HepG2 (cell line): ENCODE measurements around the gene BAG5. TPM values are rescaled to one million over a fixed set of nuclear protein-coding genes. Genes with fewer than 3 reads are reported as not detected.
A peak's percentile ranks its signal among the peaks of the same experiment; 100 is the strongest.

Source experiments
- ARID2 ChIP-seq: sonication (generic); formaldehyde crosslinking; IDR thresholded peaks from 2 replicates; pipeline ENCODE4 v1.8.1; 2022; ENCODE audit warnings: mild to moderate bottlenecking, missing genetic modification reagents, borderline replicate concordance
- CERS6 ChIP-seq: sonication (generic); formaldehyde crosslinking; IDR thresholded peaks from 2 replicates; pipeline ENCODE4 v1.5.0; 2020; ENCODE audit warnings: missing genetic modification reagents
- CTCF ChIP-seq: sonication (generic); formaldehyde crosslinking; IDR thresholded peaks from 2 replicates; pipeline ENCODE4 v1.5.0; 2020; ENCODE audit warnings: mild to moderate bottlenecking, missing genetic modification reagents, moderate library complexity
- ELF1 ChIP-seq: sonication (generic); formaldehyde crosslinking; IDR thresholded peaks from 2 replicates; pipeline ENCODE4 v1.4.0; 2020; ENCODE audit warnings: missing genetic modification reagents
- EZH2 ChIP-seq: conservative IDR thresholded peaks from 2 replicates; pipeline ENCODE4 v1.6.1; 2012; ENCODE audit warnings: mild to moderate bottlenecking, low read depth, low read length, moderate library complexity
- HMG20A ChIP-seq: IDR thresholded peaks from 2 replicates; pipeline ENCODE4 v1.6.1; 2016; ENCODE audit warnings: borderline replicate concordance
- MAX ChIP-seq: IDR thresholded peaks from 2 replicates; pipeline ENCODE4 v1.6.1; 2012; ENCODE audit warnings: inconsistent platforms
- MED1 ChIP-seq: sonication (generic); formaldehyde crosslinking; IDR thresholded peaks from 2 replicates; pipeline ENCODE4 v1.4.0; 2020; ENCODE audit warnings: missing genetic modification reagents
- MTA1 ChIP-seq: sonication (generic); formaldehyde crosslinking; IDR thresholded peaks from 2 replicates; pipeline ENCODE4 v1.4.0; 2020; ENCODE audit warnings: missing genetic modification reagents, mild to moderate bottlenecking, borderline replicate concordance
- NFIC ChIP-seq: IDR thresholded peaks from 2 replicates; pipeline ENCODE4 v1.6.1; 2012; ENCODE audit warnings: mild to moderate bottlenecking, low read length, inconsistent platforms
- NR1H2 ChIP-seq: sonication (generic); formaldehyde crosslinking; IDR thresholded peaks from 2 replicates; pipeline ENCODE4 v1.8.1; 2022; ENCODE audit warnings: low read depth, missing genetic modification reagents, borderline replicate concordance
- PHB2 ChIP-seq: fragments of 450-650 bp; IDR thresholded peaks from 2 replicates; pipeline ENCODE4 v1.6.1; 2018; ENCODE audit not compliant: partially characterized antibody
- POLR2A ChIP-seq, 2 experiments: IDR thresholded peaks; 2 replicates each; pipeline ENCODE4 v1.6.1; 2011; ENCODE audit warnings: low read depth in 2 of 2, low read length in 2 of 2, mild to moderate bottlenecking in 1 of 2, moderate library complexity in 1 of 2; ENCODE audit not compliant: insufficient read depth in 1 of 2
- RFXANK ChIP-seq: IDR thresholded peaks from 2 replicates; pipeline ENCODE4 v1.6.1; 2016
- SMAD1 ChIP-seq: sonication (generic); formaldehyde crosslinking; IDR thresholded peaks from 2 replicates; pipeline ENCODE4 v1.4.0; 2020; ENCODE audit warnings: missing genetic modification reagents, low read depth, mild to moderate bottlenecking, borderline replicate concordance
- SOX5 ChIP-seq: IDR thresholded peaks from 2 replicates; pipeline ENCODE4 v1.6.1; 2016; ENCODE audit warnings: borderline replicate concordance
- SP1 ChIP-seq, 2 experiments: fragments of 450-650 bp in 1 of 2; sonication (generic) in 1 of 2; formaldehyde crosslinking in 1 of 2; IDR thresholded peaks; 2 replicates each; pipeline versions ENCODE4 v1.4.0 to v1.6.1; 2016 to 2020; ENCODE audit warnings: missing genetic modification reagents in 1 of 2
- SP140L ChIP-seq: sonication (generic); formaldehyde crosslinking; IDR thresholded peaks from 2 replicates; pipeline ENCODE4 v1.4.0; 2020; ENCODE audit warnings: missing genetic modification reagents, borderline replicate concordance
- TBP ChIP-seq: sonication (generic); formaldehyde crosslinking; IDR thresholded peaks from 2 replicates; pipeline ENCODE4 v1.5.0; 2020; ENCODE audit warnings: missing genetic modification reagents
- ZBTB8A ChIP-seq: sonication (generic); formaldehyde crosslinking; IDR thresholded peaks from 2 replicates; pipeline ENCODE4 v1.4.0; 2020; ENCODE audit warnings: mild to moderate bottlenecking, low read depth, missing genetic modification reagents, borderline replicate concordance
- ZNF644 ChIP-seq: IDR thresholded peaks from 2 replicates; pipeline ENCODE4 v1.6.1; 2016; ENCODE audit warnings: low read depth
- ZNF710 ChIP-seq: sonication (generic); formaldehyde crosslinking; IDR thresholded peaks from 2 replicates; pipeline ENCODE4 v1.5.0; 2020; ENCODE audit warnings: mild to moderate bottlenecking, missing genetic modification reagents, borderline replicate concordance
- ZXDC ChIP-seq: sonication (generic); formaldehyde crosslinking; IDR thresholded peaks from 2 replicates; pipeline ENCODE4 v1.5.0; 2020; ENCODE audit warnings: mild to moderate bottlenecking, missing genetic modification reagents
- polyA plus RNA-seq, 8 experiments: library from polyadenylated mRNA; depleted of rRNA in 3 of 8; stranded (reverse) in 7 of 8; unstranded in 1 of 8; fragments of >200 nt; fragmentation: Illumina TruSeq in 4 of 8; extraction: Trizol in 4 of 8; gene quantifications; 2 replicates each; pipeline versions ENCODE4 v1.2.1 to v1.2.3, GENCODE V29; 2011 to 2016; ENCODE audit warnings: low read depth in 4 of 8, missing spikeins in 1 of 8, mixed read lengths in 1 of 8; ENCODE audit not compliant: insufficient read depth in 1 of 8
- total RNA-seq, 5 experiments: library from RNA; depleted of rRNA; stranded (reverse); fragments of >200 nt; fragmentation: Illumina TruSeq; extraction: Trizol; gene quantifications; 2 replicates each; pipeline ENCODE4 v1.2.3, GENCODE V29; 2016; ENCODE audit warnings: low read depth in 1 of 5

BAG5 gene
- total and polyA plus RNA-seq, 2 of the 13 experiments (the other 11 are each of a cell fraction or from before 2014, with no cell fraction given) = 3.5 to 21.0 TPM

- TF ChIP-seq CTCF (CRISPR knock-in tag) (peak; percentile 17; the same call in 1 of the 2 replicates), NFIC (no peak), SP140L (CRISPR knock-in tag) (no peak), SOX5 (CRISPR knock-in tag) (peak; percentile 20; the same call in 1 of the 2 replicates), ZNF710 (CRISPR knock-in tag) (no peak), POLR2A (IDR thresholded peaks at IDR 0.05; ENCODE audit: insufficient read depth in 1 of 2, low read depth in 2 of 2, low read length in 2 of 2) (peak; percentile 62 to 76), ZNF644 (CRISPR knock-in tag) (no peak), ELF1 (CRISPR knock-in tag) (peak; percentile 73), ARID2 (no peak), PHB2 (no peak), EZH2 (no peak), TBP (CRISPR knock-in tag) (no peak), SMAD1 (CRISPR knock-in tag) (no peak), CERS6 (CRISPR knock-in tag) (no peak), HMG20A (no peak), NR1H2 (0 out of 2 replicates have a peak, but pooled peaks have one; percentile 67), MED1 (CRISPR knock-in tag) (peak; percentile 20; the same call in 1 of the 2 replicates), MAX (peak; percentile 60), ZXDC (peak; percentile 26; the same call in 1 of the 2 replicates), ZBTB8A (CRISPR knock-in tag) (no peak), MTA1 (no peak), RFXANK (CRISPR knock-in tag) (no peak), SP1 (IDR thresholded peaks at IDR 0.05) (no peak), SP1 (CRISPR knock-in tag; IDR thresholded peaks at IDR 0.05) (peak; percentile 61)
These were observed at the start of gene BAG5, which contains the start of gene COA8 (continued) for GRCh38 chr14:103562429-103563225.
